Heart left ventricle (tissue), 16 donors: ENCODE data around the gene ASXL1. TPM values are rescaled to one million over a fixed set of nuclear protein-coding genes. Genes with fewer than 3 reads are reported as not detected.

Source experiments
- ATAC-seq, 4 donors: fragments of 200-7000 bp; cut with Tn5 transposase; one replicate each; pipeline ENCODE4 v1.9.1; 2020 to 2022; ENCODE audit warnings: moderate library complexity in 4 of 4, mild to moderate bottlenecking in 3 of 4, moderate number of reproducible peaks in 1 of 4
- DNase-seq, 5 donors: peaks; one replicate each; pipeline ENCODE4 v3.0.0-alpha.2; 2020
- H3K27ac ChIP-seq, 12 donors: fragments of 200-600 bp; sonication (generic) in 4 of 12; one replicate each; pipeline versions ENCODE4 v1.5.0 to v1.8.0; 2016 to 2022; ENCODE audit warnings: mild to moderate bottlenecking in 2 of 12
- H3K27me3 ChIP-seq, 9 donors: fragments of 200-600 bp; sonication (generic) in 2 of 9; one replicate each; pipeline versions ENCODE4 v1.5.1 to v1.8.0; 2016 to 2022; ENCODE audit warnings: mild to moderate bottlenecking in 3 of 9
- H3K36me3 ChIP-seq, 9 donors: fragments of 200-600 bp; sonication (generic) in 2 of 9; one replicate each; pipeline versions ENCODE4 v1.5.0 to v1.8.0; 2018 to 2022; ENCODE audit warnings: mild to moderate bottlenecking in 2 of 9
- H3K4me1 ChIP-seq, 12 donors: fragments of 200-600 bp; sonication (generic) in 4 of 12; one replicate each; pipeline versions ENCODE4 v1.5.0 to v1.8.0; 2016 to 2022; ENCODE audit warnings: mild to moderate bottlenecking in 3 of 12
- H3K4me3 ChIP-seq, 12 donors: fragments of 200-600 bp; sonication (generic) in 4 of 12; one replicate each; pipeline versions ENCODE4 v1.5.0 to v1.8.0; 2017 to 2022; ENCODE audit warnings: mild to moderate bottlenecking in 9 of 12, moderate library complexity in 4 of 12
- H3K9me3 ChIP-seq, 12 donors: fragments of 200-600 bp; sonication (generic) in 4 of 12; one replicate each; pipeline versions ENCODE4 v1.5.0 to v1.8.0; 2016 to 2022; ENCODE audit warnings: mild to moderate bottlenecking in 1 of 12
- POLR2A ChIP-seq, 2 donors: fragments of 450-650 bp; IDR thresholded peaks; one replicate each; pipeline ENCODE4 v1.6.1; 2017; ENCODE audit warnings: antibody characterized with exemption in 2 of 2, mild to moderate bottlenecking in 2 of 2, moderate library complexity in 2 of 2
- WGBS, 4 donors: extraction: QIAGEN DNeasy Blood & Tissue Kit in 2 of 4; methylation state at CpG; one replicate each; pipeline versions ENCODE4 v1.1.5 to v1.1.7; 2013 to 2018; 5-methylcytosine and 5-hydroxymethylcytosine counted together
- intact Hi-C, 10 donors: fragments of 100-400 bp; cut with DNase I; formaldehyde crosslinking; loops; one replicate each; pipeline versions ENCODE4 v1.11.1 to v1.14.2; 2022
- polyA plus RNA-seq, 2 donors: library from polyadenylated mRNA; stranded (reverse); fragments of 200-250 nt; gene quantifications; one replicate each; pipeline ENCODE4 v1.2.3, GENCODE V29; 2013
- total RNA-seq, 9 donors: library from RNA; depleted of rRNA in 2 of 9; stranded (reverse); fragments of >200 nt in 2 of 9; fragmentation: NEBNext Ultra II Directional in 3 of 9; extraction: Animal tissue kit (Norgen Biotek cat#: 25700) in 3 of 9; gene quantifications; one replicate each; pipeline versions ENCODE4 v1.1.0 to v1.2.4, GENCODE V29; 2016 to 2023
- TF ChIP-seq, protein P1 (sequence below), 12 donors: fragments of 200-600 bp; sonication (generic) in 4 of 12; IDR thresholded peaks; one replicate each; pipeline versions ENCODE4 v1.5.0 to v1.8.0; 2018 to 2022; ENCODE audit warnings: antibody characterized with exemption in 12 of 12, mild to moderate bottlenecking in 5 of 12
- donor health status: ischemic (EF 13 %, LVEDD 7.1; RV severe dilation, severe dysfunction).
- donor health status: healthy with polysubstance abuse.
- donor health status: DM: no; HTN: yes; CAD: no.
- donor health status: DM: no; HTN: no; CAD: no.
- donor health status: ischemic (EF 25% LVEDD 6.9; RV normal size, moderate dysfunction).
- donor health status: ischemic (EF 25% LVEDD 5.7; RV mildly dilated, moderate dysfunction).
- donor health status: healthy.
- donor health status: DM: yes; HTN: yes; CAD: no.
- donor health status: ischemic (EF 35%, LVEDD 5.7; RV mildly dilated, moderate dysfunction).
- donor health status: nonischemic (EF 11% LVEDD 7.7; RV severe dilation, severe dysfunction).
- donor health status: DM: yes; HTN: yes; CAD: no.
- donor health status: PGD.
- donor health status: ischemic (EF 29% LVEDD 5.4; RV normal size, mild dysfunction).
- donor health status: nonischemic (EF 23%, LVEDD 6.1; RV moderate dilation, normal function).

Gene ASXL1
- total and polyA plus RNA-seq, 11 donors, result 15.1 to 50.1 (median 26.5) TPM

DNA sequence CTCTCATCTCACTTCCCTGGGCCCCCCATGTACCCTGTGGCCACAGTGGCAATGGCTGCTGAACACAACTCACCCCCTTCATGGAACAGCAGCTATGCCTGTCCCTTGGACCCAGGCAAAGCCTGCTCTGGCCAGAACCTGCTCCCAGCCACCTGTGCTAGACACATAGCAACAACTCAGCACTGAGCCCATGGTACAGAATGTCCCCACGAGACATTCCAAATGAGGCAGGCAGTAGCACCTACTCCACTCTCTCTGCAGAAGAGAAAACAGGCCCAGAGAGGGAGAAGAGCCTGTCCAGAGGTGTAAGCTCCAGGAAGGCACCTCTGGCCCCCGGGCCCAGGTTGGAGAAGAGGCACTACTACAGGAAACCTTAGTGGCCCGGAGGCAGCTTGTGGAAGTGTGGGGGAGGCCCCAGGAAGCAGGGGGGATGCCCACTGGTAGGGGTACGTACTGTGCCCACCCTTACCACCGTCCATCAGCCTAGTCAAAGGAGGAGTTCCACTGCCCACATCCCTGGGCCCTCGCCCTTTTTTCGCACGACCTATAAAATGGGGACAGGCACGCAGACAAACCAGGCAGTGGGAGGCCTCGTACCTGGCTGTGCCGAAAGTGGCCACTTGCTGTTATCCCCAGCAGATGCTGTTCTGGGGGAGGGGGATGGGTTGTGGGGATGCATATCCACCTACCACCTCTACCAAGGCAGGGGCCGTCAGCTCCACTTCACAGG lies 97.2 kb downstream of the ASXL1 start:
- TF ChIP-seq, protein P1, sequence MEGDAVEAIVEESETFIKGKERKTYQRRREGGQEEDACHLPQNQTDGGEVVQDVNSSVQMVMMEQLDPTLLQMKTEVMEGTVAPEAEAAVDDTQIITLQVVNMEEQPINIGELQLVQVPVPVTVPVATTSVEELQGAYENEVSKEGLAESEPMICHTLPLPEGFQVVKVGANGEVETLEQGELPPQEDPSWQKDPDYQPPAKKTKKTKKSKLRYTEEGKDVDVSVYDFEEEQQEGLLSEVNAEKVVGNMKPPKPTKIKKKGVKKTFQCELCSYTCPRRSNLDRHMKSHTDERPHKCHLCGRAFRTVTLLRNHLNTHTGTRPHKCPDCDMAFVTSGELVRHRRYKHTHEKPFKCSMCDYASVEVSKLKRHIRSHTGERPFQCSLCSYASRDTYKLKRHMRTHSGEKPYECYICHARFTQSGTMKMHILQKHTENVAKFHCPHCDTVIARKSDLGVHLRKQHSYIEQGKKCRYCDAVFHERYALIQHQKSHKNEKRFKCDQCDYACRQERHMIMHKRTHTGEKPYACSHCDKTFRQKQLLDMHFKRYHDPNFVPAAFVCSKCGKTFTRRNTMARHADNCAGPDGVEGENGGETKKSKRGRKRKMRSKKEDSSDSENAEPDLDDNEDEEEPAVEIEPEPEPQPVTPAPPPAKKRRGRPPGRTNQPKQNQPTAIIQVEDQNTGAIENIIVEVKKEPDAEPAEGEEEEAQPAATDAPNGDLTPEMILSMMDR (IDR thresholded peaks at IDR 0.05), result no peak
- no peak for TF ChIP-seq POLR2A (IDR thresholded peaks at IDR 0.05)
- Histone ChIP-seq H3K27me3 (no peaks in the 10 kb centered on the region), H3K4me1 (peaks cover 0 to 37% (median 22%) of the 10 kb centered on the region in 12 donors), H3K4me3 (no peak overlapping the region), H3K27ac (no peak overlapping the region), H3K36me3 (peaks cover 0 to 52% (median 25%) of the 10 kb centered on the region in 9 donors), H3K9me3 (no peaks in the 10 kb centered on the region)
- peak in 2 of 5 donors; percentile 24 to 43 for DNase-seq
- no peak for ATAC-seq
- 82 to 89% (median 86%) methylated on average over 12 of the region's 12 CpGs for WGBS, 4 donors
- intact Hi-C loops, result loop anchor here in 4 of 10 donors (5.0 to 10.0 kb wide), 3 partner anchors 118 to 621 kb away; no protein-coding TSS in a partner anchor

DNA sequence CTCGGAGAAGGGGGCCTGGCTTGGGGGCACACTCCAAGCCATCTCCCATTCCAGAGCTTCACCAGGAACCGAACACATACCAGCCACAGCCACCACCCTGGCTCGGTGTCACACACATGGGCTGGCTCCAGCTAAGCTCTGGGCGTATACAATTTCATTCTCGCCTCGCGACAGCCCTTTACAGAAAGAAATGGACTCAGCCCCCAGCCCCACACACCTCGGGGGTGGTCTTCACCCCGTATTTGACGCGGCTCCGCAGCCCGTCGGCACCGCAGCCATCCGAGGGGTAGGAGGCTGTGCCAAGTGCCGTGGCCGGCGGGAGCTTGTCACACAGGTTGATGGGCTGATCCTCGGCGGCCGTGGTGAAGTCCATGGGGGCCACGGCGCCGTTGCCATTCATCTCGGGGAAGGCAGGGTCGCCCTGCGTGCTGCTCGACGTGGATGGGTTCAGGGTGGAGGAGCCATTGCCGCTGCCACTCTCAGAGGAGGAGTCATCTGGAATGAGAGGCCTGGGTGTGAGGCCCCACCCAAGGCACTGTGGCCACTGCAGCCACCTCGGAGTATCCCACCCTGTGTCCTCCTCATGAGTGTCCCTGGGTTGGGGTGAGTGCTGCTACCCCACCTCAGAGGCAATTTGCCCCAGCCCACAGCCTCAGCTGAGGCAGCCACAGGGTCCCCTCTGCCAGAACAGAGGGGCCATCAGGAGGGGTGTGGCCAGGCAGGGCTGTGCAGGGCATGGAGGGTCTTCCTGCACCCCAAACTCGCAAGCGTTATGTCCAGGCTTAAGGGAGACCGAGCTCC lies 98.0 kb downstream of the ASXL1 start:
- H3K4me3 ChIP-seq, result peak overlapping the region in 1 of 12 donors; percentile 63
- no peaks in the 10 kb centered on the region for H3K9me3 ChIP-seq
- H3K36me3 ChIP-seq, result peaks cover 0 to 45% (median 25%) of the 10 kb centered on the region in 9 donors
- H3K27me3 ChIP-seq, result no peaks in the 10 kb centered on the region
- H3K4me1 ChIP-seq, result peaks cover 0 to 30% (median 16%) of the 10 kb centered on the region in 12 donors
- intact Hi-C loops, result loop anchor here in 5 of 10 donors (2.0 to 10.0 kb wide), 4 partner anchors 117 to 621 kb away; no protein-coding TSS in a partner anchor
- peak overlapping the region in 1 of 12 donors; percentile 64 for H3K27ac ChIP-seq
- no peak for TF ChIP-seq POLR2A (IDR thresholded peaks at IDR 0.05)
- no peak for ATAC-seq
- 85 to 91% (median 88%) methylated on average over 25 to 35 of the region's 35 CpGs for WGBS, 4 donors
- peak in 2 of 5 donors; percentile 20 to 45 for DNase-seq

DNA sequence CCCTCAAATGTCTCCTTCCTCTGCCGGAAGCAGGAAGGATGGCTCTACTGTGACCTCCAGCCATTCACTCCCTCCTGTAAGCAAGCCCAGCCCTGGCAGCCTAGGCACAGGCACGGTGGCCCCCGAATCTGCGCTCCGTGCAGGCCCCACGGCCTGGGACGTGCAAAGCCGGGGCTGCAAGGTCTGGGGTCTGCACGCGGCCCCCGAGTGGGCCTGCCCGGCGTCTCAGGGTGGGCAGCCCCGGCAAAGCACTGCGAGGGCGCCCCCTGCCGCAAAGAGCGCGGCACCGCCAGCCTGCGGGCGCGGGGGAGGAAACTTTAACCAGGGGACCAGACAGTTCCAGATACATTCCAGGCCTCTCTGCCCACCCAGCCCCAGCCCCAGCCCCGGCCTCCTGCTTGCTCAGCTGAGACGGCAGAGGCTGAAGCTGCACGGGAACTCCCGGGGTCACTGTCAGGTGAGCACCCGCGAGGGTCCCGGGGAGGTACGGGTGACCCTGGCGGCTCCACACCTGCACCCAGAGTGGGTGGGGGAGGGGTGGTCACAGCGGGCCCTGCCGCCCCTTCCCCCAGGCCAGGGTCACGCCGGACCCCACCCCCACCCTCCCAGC lies 98.8 kb downstream of the ASXL1 start:
- H3K9me3 ChIP-seq, result no peaks in the 10 kb centered on the region
- DNase-seq (peak in 2 of 5 donors; percentile 55 to 69), ATAC-seq (peak; percentile 45 to 74 (median 56))
- 6 to 11% (median 9%) methylated on average over 7 to 36 of the region's 36 CpGs for WGBS, 4 donors
- no peak for TF ChIP-seq POLR2A (IDR thresholded peaks at IDR 0.05)
- TF ChIP-seq, protein P1 (IDR thresholded peaks at IDR 0.05), result peak; percentile 65 to 88 (median 82)
- H3K27ac ChIP-seq, result peak overlapping the region in 4 of 12 donors; percentile 24 to 64 (median 42)
- peaks cover 0 to 22% (median 16%) of the 10 kb centered on the region in 12 donors for H3K4me1 ChIP-seq
- peaks cover 0 to 37% (median 17%) of the 10 kb centered on the region in 9 donors for H3K36me3 ChIP-seq
- intact Hi-C loops, result loop anchor here in 5 of 10 donors (2.0 to 10.0 kb wide), 4 partner anchors 118 to 622 kb away; no protein-coding TSS in a partner anchor
- no peaks in the 10 kb centered on the region for H3K27me3 ChIP-seq
- H3K4me3 ChIP-seq, result peak overlapping the region; percentile 19 to 72 (median 55)

DNA sequence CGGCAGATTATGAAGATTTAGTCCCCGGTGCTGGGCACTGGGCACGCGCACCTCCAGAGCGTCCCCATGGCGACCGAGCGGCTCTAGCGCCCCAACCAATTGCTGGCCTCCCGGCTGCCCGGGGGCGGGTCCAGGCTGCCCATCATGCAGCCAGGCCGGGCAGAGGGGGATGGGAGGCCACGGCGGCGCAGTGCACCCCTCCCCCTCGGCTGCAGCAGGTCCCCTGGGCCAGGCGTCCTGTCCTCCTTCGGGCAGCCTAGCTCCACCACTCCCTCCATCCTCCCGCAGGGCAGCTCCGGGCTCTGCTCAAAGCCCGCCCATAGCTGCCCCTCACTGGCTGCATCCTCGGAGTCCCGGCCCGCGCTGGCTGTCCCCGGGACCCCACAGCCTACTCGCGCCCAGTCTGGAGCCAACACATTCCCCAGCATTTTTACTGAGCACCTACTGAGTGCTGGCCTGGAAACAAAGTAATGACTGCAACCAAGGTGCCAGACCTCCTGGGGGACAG lies 99.4 kb downstream of the ASXL1 start:
- 10 to 36% (median 25%) methylated on average over 10 to 29 of the region's 29 CpGs for WGBS, 4 donors
- Histone ChIP-seq H3K27ac (peak overlapping the region in 4 of 12 donors; percentile 24 to 64 (median 42)), H3K9me3 (no peaks in the 10 kb centered on the region), H3K36me3 (peaks cover 0 to 31% (median 13%) of the 10 kb centered on the region in 9 donors), H3K4me3 (peak overlapping the region; percentile 19 to 72 (median 55)), H3K27me3 (no peaks in the 10 kb centered on the region), H3K4me1 (peaks cover 0 to 22% (median 16%) of the 10 kb centered on the region in 12 donors)
- intact Hi-C loops, result loop anchor here in 5 of 10 donors (2.0 to 10.0 kb wide), 4 partner anchors 119 to 623 kb away; no protein-coding TSS in a partner anchor
- ATAC-seq, result peak; percentile 43 to 87 (median 85)
- TF ChIP-seq, protein P1 (IDR thresholded peaks at IDR 0.05), result no peak
- no peak for TF ChIP-seq POLR2A (IDR thresholded peaks at IDR 0.05)
- peak; percentile 68 to 83 (median 74) for DNase-seq
